HG02840 (cell line): ENCODE results near the gene DNASE1.
"Not testable (repeated sequence)": the region's sequence is repeated elsewhere in the genome, so short reads cannot be mapped to it uniquely, and the experiment has no call there.

Experiments used
- ATAC-seq: cut with Tn5 transposase; IDR thresholded peaks from one replicate; pipeline ENCODE4 v1.9.1; 2021; ENCODE audit warnings: mild to moderate bottlenecking, moderate library complexity, moderate number of reproducible peaks; ENCODE audit not compliant: unreplicated experiment, low FRiP score

DNASE1 gene

GRCh38 chr16:3654249-3654991, at the start of gene DNASE1:
Gene DNASE1 (plus strand): TSS chr16:3654691. CDS start chr16:3655374, 683 bp downstream.
- ATAC-seq, result no peak

GRCh38 chr16:3606441-3606840, 48.0 kb upstream of the DNASE1 start:
- ATAC-seq, result no peak

- no peak for ATAC-seq
Observed at GRCh38 chr16:3607161-3607560, 47.3 kb upstream of the DNASE1 start.

GRCh38 chr16:3607634-3608033, 46.9 kb upstream of the DNASE1 start:
- ATAC-seq, result no peak

- ATAC-seq, result no peak
Observed at GRCh38 chr16:3608069-3608468, 46.4 kb upstream of the DNASE1 start.

GRCh38 chr16:3608976-3609375, 45.5 kb upstream of the DNASE1 start:
- not testable (repeated sequence) for ATAC-seq

- ATAC-seq, result no peak
Observed at GRCh38 chr16:3609895-3610697, 44.4 kb upstream of the DNASE1 start.

GRCh38 chr16:3610698-3611145, 43.8 kb upstream of the DNASE1 start:
- ATAC-seq, result peak; percentile 2

GRCh38 chr16:3611146-3611975, 43.1 kb upstream of the DNASE1 start, which contains the start of gene SLX4:
Gene SLX4 (minus strand): TSS chr16:3611606. CDS start chr16:3608964, 2,642 bp downstream.
- ATAC-seq, result peak; percentile 87

- ATAC-seq, result no peak
Observed at GRCh38 chr16:3612510-3613466, 41.7 kb upstream of the DNASE1 start.

- ATAC-seq, result no peak
Observed at GRCh38 chr16:3618769-3619141, 35.7 kb upstream of the DNASE1 start.

GRCh38 chr16:3623642-3624041, 30.8 kb upstream of the DNASE1 start:
- ATAC-seq, result no peak

GRCh38 chr16:3625331-3625730, 29.2 kb upstream of the DNASE1 start:
- ATAC-seq, result no peak

- ATAC-seq, result no peak
Observed at GRCh38 chr16:3625911-3626732, 28.4 kb upstream of the DNASE1 start.

- ATAC-seq, result no peak
Observed at GRCh38 chr16:3637371-3637923, 17.0 kb upstream of the DNASE1 start.

GRCh38 chr16:3638916-3639644, 15.4 kb upstream of the DNASE1 start:
- no peak for ATAC-seq

- ATAC-seq, result no peak
Observed at GRCh38 chr16:3640207-3640606, 14.3 kb upstream of the DNASE1 start.
